Stimulated activated CD4-positive, alpha-beta T cell treated with anti-CD3 and anti-CD28 coated beads, TNF-alpha, amount 100 ng/mL, for 24 hours (primary cell): Measurements from ENCODE around the gene SLC22A3.
A peak's percentile ranks its signal among the peaks of the same experiment; 100 is the strongest.
"Not testable (repeated sequence)": the region's sequence is repeated elsewhere in the genome, so short reads cannot be mapped to it uniquely, and the experiment has no call there.

Source experiments
- DNase-seq, 3 experiments: peaks; one replicate each; pipeline ENCODE4 v3.0.0-alpha.2; 2020; ENCODE audit warnings: low read depth in 3 of 3

The SLC22A3 gene

DNA sequence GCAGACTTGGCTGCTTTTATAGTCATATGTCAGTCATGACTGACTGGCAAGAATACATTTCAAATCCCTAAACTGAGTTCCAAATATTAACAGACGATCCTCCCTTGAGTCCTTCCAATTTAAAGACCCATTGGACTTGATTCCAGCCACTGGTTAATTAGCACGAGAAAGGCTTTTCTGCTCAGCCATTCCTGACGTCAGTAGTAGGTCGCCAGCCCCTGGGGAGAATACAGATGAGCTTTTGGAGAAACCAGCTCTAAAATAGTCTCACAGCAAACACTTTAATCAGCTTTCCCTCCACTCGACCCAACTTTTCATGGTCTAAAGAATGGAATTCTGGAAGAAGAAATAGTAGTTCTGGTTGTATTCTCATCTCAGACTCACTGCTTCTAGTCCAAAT, 91.6 kb downstream of the SLC22A3 start:
- DNase-seq = no peak

DNA sequence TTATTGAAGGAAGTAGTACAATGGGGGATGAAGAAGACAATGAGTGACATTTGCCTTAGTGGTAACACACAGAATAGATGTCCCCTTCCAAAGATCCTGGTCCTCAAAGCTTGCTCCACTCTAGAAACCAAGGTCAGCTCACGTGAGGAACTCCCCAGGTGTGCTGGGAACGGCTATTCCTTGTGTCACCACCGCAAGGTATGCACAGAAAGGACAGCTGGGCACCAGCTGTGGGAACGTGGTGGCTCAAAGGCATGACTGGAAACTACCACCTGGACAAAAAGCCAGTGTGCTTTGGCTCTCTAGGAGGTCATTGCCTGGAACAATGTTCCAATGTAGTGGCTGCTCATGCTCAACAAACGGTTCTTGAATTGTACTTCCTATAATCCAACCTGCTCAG, 94.0 kb downstream of the SLC22A3 start:
- DNase-seq = no peak

DNA sequence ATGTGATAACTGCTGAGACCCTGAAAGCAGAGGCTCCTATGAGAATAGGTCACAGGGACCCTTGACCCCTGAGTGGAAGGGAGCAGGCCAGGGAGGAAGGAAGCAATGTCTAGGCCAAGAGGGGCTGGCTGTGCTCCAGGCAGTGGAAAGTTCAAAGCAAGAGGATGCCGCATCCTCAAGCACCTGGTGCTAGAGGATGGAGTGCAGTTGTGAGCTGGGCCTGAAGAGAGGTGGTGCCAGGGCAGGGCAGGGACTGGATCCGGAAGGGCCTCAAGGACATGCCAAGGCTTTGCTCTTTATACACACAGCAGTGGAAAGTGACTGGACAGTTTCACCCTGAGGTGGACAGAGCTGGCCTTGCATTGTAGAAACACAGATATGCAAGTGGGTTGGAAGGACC, 97.0 kb downstream of the SLC22A3 start:
- DNase-seq = no peak

DNA sequence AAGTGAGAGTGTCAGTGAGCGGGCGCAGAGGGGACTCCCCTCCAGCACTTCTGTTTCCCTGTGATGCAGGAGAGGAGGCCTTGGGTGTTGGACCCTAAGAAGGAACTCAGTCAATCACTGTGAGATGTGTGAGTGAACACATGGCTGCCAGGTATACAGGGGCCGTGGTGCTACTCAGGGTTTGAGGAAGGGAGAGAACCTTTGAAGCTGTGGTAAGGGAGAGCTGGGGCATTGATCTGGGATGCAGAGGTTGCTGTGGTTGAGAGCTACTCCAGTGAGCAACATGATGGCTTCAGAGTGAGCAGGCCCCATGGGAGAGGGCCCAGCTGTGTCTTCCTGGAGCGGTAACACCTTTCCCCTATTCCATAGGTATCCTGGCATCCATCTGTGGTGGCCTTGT, 99.2 kb downstream of the SLC22A3 start:
- no peak for DNase-seq

DNA sequence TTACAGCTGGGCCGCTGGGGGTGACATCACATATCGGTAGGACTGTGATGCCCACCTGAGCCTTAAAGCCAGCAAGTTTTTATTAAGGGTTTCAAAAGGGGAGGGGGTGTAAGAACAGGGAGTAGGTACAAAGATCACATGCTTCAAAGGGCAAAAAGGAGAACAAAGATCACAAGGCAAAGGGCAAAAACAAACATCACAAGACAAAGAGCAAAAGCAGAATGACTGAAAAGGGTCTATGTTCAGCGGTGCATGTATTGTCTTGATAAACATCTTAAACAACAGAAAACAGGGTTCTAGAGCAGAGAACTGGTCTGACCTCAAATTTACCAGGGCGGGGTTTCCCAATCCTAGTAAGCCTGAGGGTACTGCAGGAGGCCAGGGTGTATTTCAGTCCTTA, 101.6 kb downstream of the SLC22A3 start:
- not testable (repeated sequence) for DNase-seq

DNA sequence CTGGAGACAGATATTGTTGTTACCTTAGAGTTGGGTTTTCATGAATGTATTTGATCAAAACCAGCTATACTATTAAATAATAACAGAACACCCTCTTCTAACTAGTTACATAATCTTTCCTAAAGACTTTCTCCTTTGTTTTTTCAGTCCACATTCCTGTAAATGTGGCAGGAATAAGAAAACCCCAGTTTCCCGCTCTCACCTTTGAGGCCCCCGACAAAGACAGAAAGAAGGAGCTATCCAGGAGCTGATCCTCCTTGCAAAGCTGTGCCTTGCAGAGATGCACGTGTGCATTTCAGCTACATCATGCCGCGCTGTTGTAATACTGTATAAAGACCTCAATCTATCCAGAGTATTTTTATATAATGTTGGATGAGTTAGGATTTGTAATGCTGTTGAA, 102.7 kb downstream of the SLC22A3 start:
- no peak for DNase-seq

DNA sequence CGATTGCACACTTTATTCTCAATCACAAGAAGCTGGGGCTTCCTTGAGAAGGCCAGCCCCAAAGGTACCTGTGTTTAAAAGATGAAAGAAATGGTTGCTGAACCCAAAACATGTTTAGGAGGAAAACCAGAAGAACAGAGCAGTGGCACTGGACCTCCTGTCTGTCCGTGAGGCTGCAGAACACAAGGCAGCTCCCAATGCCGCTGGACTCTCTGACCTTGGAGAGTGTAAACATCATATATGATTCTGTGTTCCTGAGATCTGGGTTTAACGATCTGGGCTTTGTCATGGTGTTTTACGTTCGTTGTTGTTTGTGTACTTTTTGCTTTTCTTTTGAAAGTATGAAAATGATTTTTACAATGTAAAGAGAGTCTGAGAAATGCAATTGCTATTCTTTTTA, 106.1 kb downstream of the SLC22A3 start:
- no peak for DNase-seq

DNA sequence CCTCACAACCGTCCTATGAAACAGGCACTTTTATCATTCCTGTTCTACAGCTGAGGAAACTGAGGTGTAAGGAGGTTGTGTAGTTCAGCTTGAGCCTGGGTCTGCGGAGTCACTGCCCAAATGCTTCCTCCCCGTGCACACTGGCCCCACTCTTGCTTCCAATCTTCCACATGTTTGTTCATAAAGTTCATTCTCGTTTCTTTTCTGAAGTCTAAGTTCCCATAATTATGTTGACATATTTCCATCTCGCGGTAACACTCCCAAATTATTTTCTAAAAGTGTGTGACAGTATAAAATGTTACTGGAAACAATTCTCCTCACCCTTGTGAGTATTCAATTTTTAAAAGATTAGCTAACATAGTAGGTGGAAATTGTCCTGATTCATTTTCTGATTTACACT, 106.9 kb downstream of the SLC22A3 start:
- DNase-seq = no peak

DNA sequence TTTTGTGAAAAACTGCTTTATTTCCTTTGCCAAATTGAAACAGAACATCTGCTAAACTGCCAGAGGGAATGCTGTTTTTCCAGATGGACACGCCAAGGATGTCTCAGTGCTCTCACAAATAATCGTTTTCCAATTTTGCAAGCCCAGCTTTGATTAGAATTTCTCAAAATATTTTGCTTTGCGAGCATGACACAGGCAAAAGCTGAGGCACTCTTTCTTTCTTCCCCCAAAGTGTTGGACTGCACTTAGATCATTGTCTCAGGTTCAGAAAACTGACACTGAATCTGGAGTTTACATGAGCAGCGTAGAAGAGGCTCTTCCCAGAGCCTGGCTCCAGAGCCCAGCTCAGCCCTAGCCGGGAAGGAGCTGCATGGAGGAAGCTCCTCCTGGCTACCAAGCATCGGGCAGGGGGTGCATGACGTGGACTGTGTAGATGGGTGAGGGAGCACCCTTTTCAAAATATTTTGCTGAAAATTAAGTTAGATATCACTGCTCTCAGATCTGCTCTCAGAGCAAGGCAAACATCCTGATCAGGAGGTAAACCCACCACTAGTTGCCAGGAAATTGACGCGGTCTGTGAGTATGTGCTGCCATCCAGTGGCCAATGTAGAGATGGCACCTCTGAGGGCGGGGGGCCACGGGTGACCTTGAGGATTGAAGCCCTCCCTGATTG, 107.5 kb downstream of the SLC22A3 start:
- DNase-seq = peak; percentile 53 to 58 (median 54)

DNA sequence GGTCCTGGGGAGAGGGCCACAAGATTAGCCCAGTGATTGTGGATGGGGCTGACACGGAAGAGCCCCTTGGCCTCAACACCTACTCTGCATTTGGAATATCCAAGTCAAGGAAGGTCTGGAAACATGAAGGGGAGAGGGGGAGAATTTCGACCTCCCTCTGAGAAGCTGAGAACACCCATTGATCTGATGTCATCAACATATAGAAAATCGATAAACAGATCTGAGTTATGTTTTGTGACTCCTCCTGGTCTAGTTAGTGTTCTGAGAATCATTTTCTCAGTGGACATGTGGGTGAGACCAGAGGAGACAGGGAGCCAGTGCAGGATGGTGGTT, 108.0 kb downstream of the SLC22A3 start:
- no peak for DNase-seq

DNA sequence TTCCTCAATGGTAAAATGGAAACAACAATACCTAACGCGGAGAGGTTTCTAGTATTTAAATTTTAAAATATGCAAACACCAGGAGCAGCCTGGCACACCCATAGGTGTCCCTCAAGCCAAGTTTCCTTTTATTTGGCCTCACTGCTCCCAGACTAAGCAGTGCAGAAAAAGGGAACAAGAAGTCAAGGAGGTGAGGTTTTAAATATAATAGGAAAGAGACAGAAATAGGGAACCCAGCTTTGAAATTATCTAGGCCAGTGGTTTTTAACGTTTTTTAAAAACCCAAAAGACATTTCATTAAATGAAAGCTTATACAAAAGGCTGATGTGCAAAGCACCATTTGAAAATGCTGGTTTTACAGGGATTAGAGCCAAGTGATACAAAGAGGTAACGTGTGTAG, 109.6 kb downstream of the SLC22A3 start:
- DNase-seq = no peak

DNA sequence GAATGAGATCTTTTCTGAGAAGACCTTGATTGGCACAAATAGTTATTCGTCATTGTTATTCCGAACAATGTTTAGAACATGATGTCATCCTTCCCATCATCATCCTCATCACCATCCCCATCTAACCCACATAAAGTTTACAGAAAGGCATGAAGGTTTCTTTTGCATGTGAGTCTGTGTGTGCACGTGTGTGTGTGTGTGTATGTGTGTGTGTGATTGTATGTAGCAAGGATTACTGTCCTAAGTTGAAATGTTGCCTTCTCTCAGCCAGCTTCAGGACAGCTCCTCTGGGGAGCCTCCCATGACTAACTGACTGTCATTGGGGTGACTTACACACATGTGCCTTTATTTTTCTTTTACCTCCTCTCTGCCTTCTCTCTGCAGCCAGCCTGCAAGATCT, 113.5 kb downstream of the SLC22A3 start:
- no peak for DNase-seq

DNA sequence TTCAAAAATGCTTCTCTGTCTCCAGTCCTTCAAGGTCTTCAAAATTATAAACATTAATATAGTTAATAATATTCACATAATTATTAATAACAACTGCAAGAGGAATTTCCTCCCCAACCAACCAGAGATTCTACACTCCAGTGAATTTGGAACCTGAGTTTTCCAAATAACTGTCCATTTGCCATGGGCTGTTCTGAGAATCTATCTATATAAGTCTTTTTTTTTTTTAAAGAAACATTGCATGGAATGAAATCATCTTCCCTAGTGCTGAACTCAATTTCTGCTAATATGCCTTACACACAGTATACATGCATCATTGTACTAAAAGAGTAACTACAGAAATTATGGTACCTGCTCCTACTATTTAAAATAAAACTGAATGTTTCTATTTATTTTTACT, 113.9 kb downstream of the SLC22A3 start:
- DNase-seq = no peak

DNA sequence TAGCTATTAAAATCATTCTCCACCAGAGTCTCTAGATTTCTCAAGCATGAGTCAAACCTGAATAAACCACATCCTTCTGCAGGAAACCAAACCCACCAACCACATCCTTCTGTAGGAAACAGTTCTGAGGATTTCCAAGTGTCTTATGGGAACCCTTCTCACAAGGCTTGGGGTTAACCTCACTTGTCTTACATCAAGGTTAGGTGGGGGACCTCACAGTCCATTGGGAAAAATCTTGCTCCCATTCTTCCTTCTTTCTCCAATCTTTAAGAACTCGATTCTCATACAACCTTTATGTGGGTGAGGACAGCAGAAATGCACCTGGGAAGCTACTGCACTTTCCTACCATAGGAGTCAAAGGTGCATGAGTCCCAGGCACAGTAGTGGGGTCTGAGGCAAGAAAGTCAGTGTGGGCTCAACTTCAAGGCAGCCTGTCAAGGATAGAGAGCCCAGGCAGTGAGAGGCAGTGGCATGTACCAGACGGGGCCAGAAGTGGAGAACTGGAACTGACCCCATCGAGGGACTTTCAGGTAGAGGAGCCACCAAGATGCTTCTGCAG, 114.5 kb downstream of the SLC22A3 start:
- peak in 2 of 3 experiments; percentile 21 to 31 for DNase-seq

DNA sequence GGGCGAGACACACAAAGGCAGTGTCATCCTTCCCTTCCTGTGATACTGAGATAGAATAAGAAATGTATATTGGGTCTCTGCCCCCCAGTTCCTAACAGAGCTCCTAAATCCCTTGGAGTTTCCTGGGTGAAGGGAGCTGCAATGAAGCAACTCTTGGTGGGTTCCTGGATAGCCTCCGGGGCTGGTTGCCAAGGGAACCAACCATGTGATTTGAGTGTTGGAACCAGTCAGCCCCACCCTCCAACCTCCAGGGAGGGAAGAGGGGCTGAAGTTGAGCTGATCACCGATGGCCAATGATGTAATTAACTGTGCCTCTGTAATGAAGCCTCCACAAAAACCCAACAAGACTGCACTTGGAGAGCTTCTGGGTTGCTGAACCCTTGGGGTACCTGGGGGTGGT, 116.6 kb downstream of the SLC22A3 start:
- DNase-seq = no peak

DNA sequence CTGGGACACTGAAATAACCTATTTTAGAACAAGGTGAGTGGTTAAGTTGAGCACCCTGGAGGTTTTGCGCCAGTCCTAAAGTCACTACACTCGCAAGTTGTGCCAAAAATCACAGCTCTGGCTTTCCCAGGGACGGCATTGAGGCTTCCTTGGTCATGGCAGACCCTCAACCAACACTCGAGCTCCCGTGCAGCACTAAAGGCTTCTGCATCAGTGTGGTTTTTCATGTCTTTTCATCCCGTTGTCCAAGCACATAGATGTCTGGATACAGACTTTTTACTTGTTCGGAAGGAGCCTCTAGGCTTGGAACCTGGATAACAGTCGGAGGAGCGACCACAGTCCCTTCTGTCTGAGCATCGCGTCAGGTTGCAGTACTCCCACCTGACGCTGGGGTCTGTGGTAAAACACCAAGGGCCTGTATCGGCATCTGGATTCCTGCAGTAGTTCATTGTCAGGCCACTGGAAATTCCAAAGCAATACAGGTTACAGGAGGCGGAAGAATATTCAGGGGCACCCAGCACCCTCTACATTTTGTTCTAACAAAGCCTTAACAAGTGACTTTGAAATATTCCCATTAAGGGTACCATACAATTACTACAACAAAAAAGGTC, 119.2 kb downstream of the SLC22A3 start:
- not testable (repeated sequence) for DNase-seq

DNA sequence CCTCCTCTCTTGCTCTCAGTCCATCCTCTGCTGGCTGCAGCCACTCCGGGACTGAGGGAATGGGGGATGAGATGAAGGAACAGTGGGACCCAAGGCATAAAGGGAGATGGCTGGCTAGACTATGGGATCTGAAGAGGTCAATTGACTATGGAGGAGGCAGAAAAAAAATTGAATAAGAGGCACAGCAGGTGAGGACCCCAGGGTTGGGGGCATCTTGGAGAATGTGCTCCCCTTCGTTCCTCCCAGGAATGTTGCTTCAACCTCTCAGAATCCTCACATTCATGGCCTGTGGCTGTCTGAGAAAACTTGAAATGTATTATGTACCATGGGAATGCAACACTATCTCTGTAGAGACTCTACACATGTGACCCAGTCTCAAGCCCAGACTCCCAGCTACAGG, 121.0 kb downstream of the SLC22A3 start:
- DNase-seq = no peak

DNA sequence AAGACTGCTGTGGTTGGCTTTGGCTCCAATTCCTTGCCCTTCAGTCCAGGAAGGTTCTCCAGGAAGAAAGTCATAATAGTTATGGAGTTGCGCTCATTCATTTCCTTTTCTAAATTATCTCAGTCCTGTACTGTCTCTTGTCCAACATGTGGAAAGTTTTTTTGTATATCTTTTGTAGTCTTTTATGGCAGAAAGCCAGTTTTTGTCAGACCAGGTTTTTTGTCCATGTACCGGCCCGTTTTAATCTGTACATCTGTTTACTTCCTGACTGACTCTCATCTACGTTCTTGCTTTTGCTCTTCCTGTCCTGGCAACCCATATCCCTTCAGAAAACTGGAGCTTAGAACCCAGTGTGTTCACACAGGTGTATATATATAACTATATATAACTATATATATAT, 127.9 kb downstream of the SLC22A3 start:
- DNase-seq = not testable (repeated sequence)

DNA sequence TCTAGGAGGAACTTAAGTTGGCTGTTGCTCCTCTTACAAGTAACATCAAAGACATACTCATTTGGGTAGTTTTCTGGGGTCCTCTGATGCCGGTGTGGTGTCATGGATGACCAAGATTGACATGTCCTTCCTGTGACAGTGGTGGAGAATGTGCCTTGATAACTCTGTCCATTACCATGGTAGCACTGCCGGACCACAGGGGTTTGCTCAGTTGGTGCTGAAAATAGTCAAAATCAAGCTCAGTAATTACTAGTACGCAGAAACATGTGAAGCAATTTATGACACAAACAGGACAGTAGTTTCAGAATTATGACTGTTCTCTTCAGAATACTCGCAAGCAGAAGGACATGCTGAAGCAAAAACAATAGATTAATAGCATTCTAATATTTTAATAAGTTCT, 128.9 kb downstream of the SLC22A3 start:
- not testable (repeated sequence) for DNase-seq

DNA sequence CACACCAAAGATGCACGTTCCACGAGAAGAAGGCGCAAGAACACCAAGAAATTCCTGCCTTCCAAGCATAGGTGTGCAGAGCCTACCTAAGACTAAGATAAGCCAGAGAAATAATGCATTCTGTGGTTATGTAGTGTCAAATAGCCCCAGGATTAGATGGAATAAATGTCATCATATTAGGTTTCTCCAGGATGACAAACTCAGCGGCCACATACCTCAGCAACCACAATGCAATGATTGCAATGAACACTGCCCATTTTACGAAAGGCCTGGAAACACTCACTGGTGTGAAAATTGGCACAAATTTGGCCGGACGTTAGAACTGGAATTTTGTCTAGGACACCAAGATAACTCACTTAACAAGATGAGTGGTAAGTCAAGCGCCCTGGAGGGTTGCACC, 129.7 kb downstream of the SLC22A3 start:
- no peak for DNase-seq

DNA sequence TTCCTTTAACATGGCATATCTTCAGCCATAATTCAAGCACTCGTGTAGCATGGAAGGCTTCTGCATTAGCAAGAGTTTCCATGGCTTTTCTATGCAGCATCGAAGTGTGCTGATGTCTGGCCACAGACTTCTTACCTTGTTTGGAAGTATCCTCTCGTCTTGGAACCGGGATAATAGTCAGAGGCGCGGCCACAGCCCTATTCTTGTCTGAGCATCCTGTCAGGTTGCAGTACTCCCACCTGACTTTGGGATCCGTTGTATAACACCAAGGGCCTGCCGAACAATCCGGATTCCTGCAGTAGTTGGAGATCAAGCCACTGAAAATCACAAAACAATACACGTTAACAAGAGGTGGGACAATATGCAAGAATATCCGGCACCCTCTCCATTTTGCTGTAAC, 138.9 kb downstream of the SLC22A3 start:
- no peak for DNase-seq

DNA sequence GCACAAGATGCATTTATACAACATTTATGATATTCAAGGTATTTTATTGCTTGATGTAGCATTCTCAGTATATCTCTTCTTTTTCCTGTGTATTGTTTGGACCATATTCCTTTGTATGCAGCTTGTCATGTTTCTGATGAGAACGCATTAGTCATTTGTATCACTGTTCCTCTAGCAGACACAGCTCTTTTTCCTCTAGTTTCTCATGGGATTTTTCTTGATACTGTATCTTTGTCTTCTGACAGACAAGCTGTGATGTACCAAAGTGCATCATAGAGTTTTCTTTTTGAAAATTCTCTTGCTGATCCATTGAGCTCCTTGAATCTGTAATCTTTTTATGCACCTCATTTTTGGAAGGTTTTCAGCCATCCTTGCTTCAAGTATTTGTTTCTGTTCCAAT, 140.9 kb downstream of the SLC22A3 start:
- no peak for DNase-seq

DNA sequence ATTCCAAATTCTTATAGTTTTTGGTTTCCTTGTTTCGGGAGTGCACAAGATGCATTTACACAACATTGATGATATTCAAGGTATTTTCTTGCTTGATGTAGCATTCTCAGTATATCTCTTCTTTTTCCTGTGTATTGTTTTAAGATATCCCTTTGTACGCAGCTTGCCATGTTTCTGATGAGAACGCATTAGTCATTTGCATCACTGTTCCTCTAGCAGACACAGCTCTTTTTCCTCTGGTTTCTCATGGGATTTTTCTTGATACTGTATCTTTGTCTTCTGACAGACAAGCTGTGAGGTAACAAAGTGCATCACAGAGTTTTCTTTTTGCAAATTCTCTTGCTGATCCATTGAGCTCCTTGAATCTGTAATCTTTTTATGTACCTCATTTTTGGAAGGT, 146.4 kb downstream of the SLC22A3 start:
- DNase-seq = no peak

DNA sequence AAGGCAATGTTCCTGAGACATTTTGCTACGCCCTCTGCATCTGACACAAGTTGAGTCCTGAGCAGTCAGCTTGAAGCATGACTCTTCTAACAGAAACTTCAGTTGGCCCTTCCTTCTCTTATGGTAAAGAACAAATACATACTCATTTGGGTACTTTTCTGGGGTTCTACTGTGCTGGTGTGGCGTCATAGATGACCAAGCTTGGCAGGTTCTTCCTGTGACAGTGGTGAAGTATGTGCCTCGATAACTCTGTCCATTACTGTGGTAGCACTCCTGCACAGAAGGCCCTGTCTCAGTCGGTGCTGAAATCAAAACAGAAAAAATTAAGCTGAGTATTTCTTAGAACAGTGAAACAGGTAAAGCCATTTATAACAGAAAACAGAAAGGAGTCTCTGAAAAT, 152.5 kb downstream of the SLC22A3 start:
- DNase-seq = no peak
